ENCODE measurements around the gene LRRC51. TPM values are rescaled to one million over a fixed set of nuclear protein-coding genes. Genes with fewer than 3 reads are reported as not detected.

Gene LRRC51
- total RNA-seq, 2 donors from 2014 or later = 8.0 to 9.5 TPM

- Mint-ChIP-seq H3K9me3 (no peaks in the 10 kb centered on the region), H3K27ac (peak overlapping the region; percentile 84), H3K36me3 (ENCODE audit: low read depth) (peaks cover 11% of the 10 kb centered on the region), H3K4me1 (peaks cover 24% of the 10 kb centered on the region), H3K4me3 (no peak overlapping the region), H3K27me3 (ENCODE audit: insufficient read depth) (no peaks in the 10 kb centered on the region)
- TF ChIP-seq CTCF (conservative IDR thresholded peaks at IDR 0.05) = peak; percentile 58
- Histone ChIP-seq H3K9me3 (ENCODE audit: control insufficient read depth, low read length) (no peaks in the 10 kb centered on the region), H3K36me3 (ENCODE audit: control insufficient read depth, insufficient read depth, low read length) (peaks cover 4% of the 10 kb centered on the region), H3K4me3 (ENCODE audit: low read length) (no peak overlapping the region), H3K27ac (ENCODE audit: low read depth, low read length) (no peak overlapping the region), H3K9ac (ENCODE audit: extremely low read depth, low read length, poor library complexity, severe bottlenecking) (no peak overlapping the region), H3K4me1 (ENCODE audit: control insufficient read depth, insufficient read depth, low read length) (no peaks in the 10 kb centered on the region), H3K27me3 (ENCODE audit: control insufficient read depth, insufficient read depth, low read length, poor library complexity, severe bottlenecking) (no peaks in the 10 kb centered on the region)
- WGBS, 2 experiments (ENCODE audit: insufficient coverage in 1 of 2, insufficient read length in 1 of 2) = 100% methylated on average over 1 of the region's 1 CpG
- peak; percentile 66 for DNase-seq
Observed at GRCh38 chr11:72075109-72075508, 5.5 kb upstream of the LRRC51 start.

- Histone ChIP-seq H3K36me3 (ENCODE audit: control insufficient read depth, insufficient read depth, low read length) (peaks cover 4% of the 10 kb centered on the region), H3K4me3 (ENCODE audit: low read length) (no peak overlapping the region), H3K4me1 (ENCODE audit: control insufficient read depth, insufficient read depth, low read length) (no peaks in the 10 kb centered on the region), H3K27ac (ENCODE audit: low read depth, low read length) (no peak overlapping the region), H3K9ac (ENCODE audit: extremely low read depth, low read length, poor library complexity, severe bottlenecking) (no peak overlapping the region), H3K9me3 (ENCODE audit: control insufficient read depth, low read length) (no peaks in the 10 kb centered on the region), H3K27me3 (ENCODE audit: control insufficient read depth, insufficient read depth, low read length, poor library complexity, severe bottlenecking) (no peaks in the 10 kb centered on the region)
- Mint-ChIP-seq H3K27me3 (ENCODE audit: insufficient read depth) (no peaks in the 10 kb centered on the region), H3K4me1 (peaks cover 19% of the 10 kb centered on the region), H3K9me3 (no peaks in the 10 kb centered on the region), H3K27ac (peak overlapping the region; percentile 84), H3K4me3 (no peak overlapping the region), H3K36me3 (ENCODE audit: low read depth) (peaks cover 11% of the 10 kb centered on the region)
- TF ChIP-seq CTCF (conservative IDR thresholded peaks at IDR 0.05) = no peak
- WGBS, 2 experiments (ENCODE audit: insufficient coverage in 1 of 2, insufficient read length in 1 of 2) = 92 to 94% methylated on average over 4 of the region's 4 CpGs
- no peak for DNase-seq
Observed at GRCh38 chr11:72075756-72076155, 4.9 kb upstream of the LRRC51 start.

- Mint-ChIP-seq H3K27me3 (ENCODE audit: insufficient read depth) (no peaks in the 10 kb centered on the region), H3K9me3 (no peaks in the 10 kb centered on the region), H3K36me3 (ENCODE audit: low read depth) (peaks cover 11% of the 10 kb centered on the region), H3K27ac (peak overlapping the region; percentile 48), H3K4me1 (peaks cover 12% of the 10 kb centered on the region), H3K4me3 (peak overlapping the region; percentile 85)
- H3K4me3 ChIP-seq (ENCODE audit: low read length) = peak overlapping the region; percentile 98
- no peak overlapping the region for H3K27ac ChIP-seq (ENCODE audit: low read depth, low read length)
- H3K9ac ChIP-seq (ENCODE audit: extremely low read depth, low read length, poor library complexity, severe bottlenecking) = no peak overlapping the region
- H3K27me3 ChIP-seq (ENCODE audit: control insufficient read depth, insufficient read depth, low read length, poor library complexity, severe bottlenecking) = no peaks in the 10 kb centered on the region
- DNase-seq = no peak
- H3K36me3 ChIP-seq (ENCODE audit: control insufficient read depth, insufficient read depth, low read length) = peaks cover 4% of the 10 kb centered on the region
- no peaks in the 10 kb centered on the region for H3K9me3 ChIP-seq (ENCODE audit: control insufficient read depth, low read length)
- TF ChIP-seq CTCF (conservative IDR thresholded peaks at IDR 0.05) = no peak
- 92 to 98% methylated on average over 5 to 6 of the region's 6 CpGs for WGBS, 2 experiments (ENCODE audit: insufficient coverage in 1 of 2, insufficient read length in 1 of 2)
- H3K4me1 ChIP-seq (ENCODE audit: control insufficient read depth, insufficient read depth, low read length) = no peaks in the 10 kb centered on the region
Observed at GRCh38 chr11:72078477-72078876, 2.2 kb upstream of the LRRC51 start.

Measured in endodermal cell (in vitro differentiated cells).